Esophagus squamous epithelium (tissue), 5 donors: ENCODE results near the gene PDGFRB. TPM values are rescaled to one million over a fixed set of nuclear protein-coding genes. Genes with fewer than 3 reads are reported as not detected.

Experiments
- DNase-seq: peaks from one replicate; lab custom pipeline; 2025; lab: John Stamatoyannopoulos, UW
- H3K27ac ChIP-seq, 4 donors: fragments of 200-600 bp; sonication (generic); one replicate each; pipeline ENCODE4 v1.5.1; 2016 to 2019; ENCODE audit warnings: mild to moderate bottlenecking in 1 of 4
- H3K27me3 ChIP-seq, 4 donors: fragments of 200-600 bp; sonication (generic); 1 replicate in 3 of 4; 2 replicates in 1 of 4; pipeline versions ENCODE4 v1.5.1 to v1.6.0; 2017 to 2021; ENCODE audit warnings: antibody characterized with exemption in 1 of 4
- H3K36me3 ChIP-seq, 3 donors: fragments of 200-600 bp; sonication (generic); one replicate each; pipeline ENCODE4 v1.5.1; 2016 to 2019
- H3K4me1 ChIP-seq, 3 donors: fragments of 200-600 bp; sonication (generic); one replicate each; pipeline ENCODE4 v1.5.1; 2017 to 2019
- H3K4me3 ChIP-seq, 4 donors: fragments of 200-600 bp; sonication (generic); 1 replicate in 3 of 4; 2 replicates in 1 of 4; pipeline ENCODE4 v1.5.1; 2016 to 2019; ENCODE audit warnings: mild to moderate bottlenecking in 2 of 4, moderate library complexity in 1 of 4
- H3K9me3 ChIP-seq, 3 donors: fragments of 200-600 bp; sonication (generic); one replicate each; pipeline ENCODE4 v1.5.1; 2016 to 2019
- POLR2A ChIP-seq, 4 donors: fragments of 450-650 bp; IDR thresholded peaks; one replicate each; pipeline ENCODE4 v1.6.1; 2017; ENCODE audit warnings: antibody characterized with exemption in 4 of 4, mild to moderate bottlenecking in 4 of 4, moderate library complexity in 3 of 4
- WGBS, 2 donors: methylation state at CpG; one replicate each; pipeline ENCODE4 v1.1.5; 2018; 5-methylcytosine and 5-hydroxymethylcytosine counted together
- intact Hi-C: fragments of 100-400 bp; cut with DNase I; formaldehyde crosslinking; loops from one replicate; pipeline ENCODE4 v1.15.0; 2022
- total RNA-seq, 4 donors: library from RNA; depleted of rRNA; stranded (reverse); fragments of >200 nt; gene quantifications; one replicate each; pipeline ENCODE4 v1.1.0, GENCODE V29; 2016
- TF ChIP-seq, protein P1 (sequence below), 6 experiments: fragments of 450-650 bp in 4 of 6; fragments of 200-600 bp in 2 of 6; sonication (generic) in 2 of 6; IDR thresholded peaks; one replicate each; pipeline ENCODE4 v1.5.1; 2016 to 2019; ENCODE audit warnings: antibody characterized with exemption in 6 of 6, mild to moderate bottlenecking in 4 of 6, moderate library complexity in 4 of 6
- donor health status: DM: yes; HTN: yes; CAD: no.

PDGFRB gene
- total RNA-seq, 4 donors from 2014 or later, result 5.6 to 51.7 (median 31.0) TPM

GRCh38 chr5:150180241-150181026 is 24.8 kb upstream of the PDGFRB start:
- Histone ChIP-seq H3K4me1 (peaks cover 5 to 39% (median 18%) of the 10 kb centered on the region in 3 donors), H3K27ac (peak overlapping the region; percentile 49 to 87 (median 79)), H3K27me3 (peaks cover 0 to 8% (median 0%) of the 10 kb centered on the region in 4 donors), H3K36me3 (no peaks in the 10 kb centered on the region), H3K9me3 (no peaks in the 10 kb centered on the region), H3K4me3 (no peak overlapping the region)
- DNase-seq, result no peak
- intact Hi-C loops, result no loop called here
- WGBS, 2 donors, result 42 to 47% methylated on average over 8 to 15 of the region's 18 CpGs
- TF ChIP-seq POLR2A (IDR thresholded peaks at IDR 0.05), result no peak
- TF ChIP-seq, protein P1, sequence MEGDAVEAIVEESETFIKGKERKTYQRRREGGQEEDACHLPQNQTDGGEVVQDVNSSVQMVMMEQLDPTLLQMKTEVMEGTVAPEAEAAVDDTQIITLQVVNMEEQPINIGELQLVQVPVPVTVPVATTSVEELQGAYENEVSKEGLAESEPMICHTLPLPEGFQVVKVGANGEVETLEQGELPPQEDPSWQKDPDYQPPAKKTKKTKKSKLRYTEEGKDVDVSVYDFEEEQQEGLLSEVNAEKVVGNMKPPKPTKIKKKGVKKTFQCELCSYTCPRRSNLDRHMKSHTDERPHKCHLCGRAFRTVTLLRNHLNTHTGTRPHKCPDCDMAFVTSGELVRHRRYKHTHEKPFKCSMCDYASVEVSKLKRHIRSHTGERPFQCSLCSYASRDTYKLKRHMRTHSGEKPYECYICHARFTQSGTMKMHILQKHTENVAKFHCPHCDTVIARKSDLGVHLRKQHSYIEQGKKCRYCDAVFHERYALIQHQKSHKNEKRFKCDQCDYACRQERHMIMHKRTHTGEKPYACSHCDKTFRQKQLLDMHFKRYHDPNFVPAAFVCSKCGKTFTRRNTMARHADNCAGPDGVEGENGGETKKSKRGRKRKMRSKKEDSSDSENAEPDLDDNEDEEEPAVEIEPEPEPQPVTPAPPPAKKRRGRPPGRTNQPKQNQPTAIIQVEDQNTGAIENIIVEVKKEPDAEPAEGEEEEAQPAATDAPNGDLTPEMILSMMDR (IDR thresholded peaks at IDR 0.05), result no peak

GRCh38 chr5:150179019-150179620 is 23.5 kb upstream of the PDGFRB start:
- Histone ChIP-seq H3K9me3 (no peaks in the 10 kb centered on the region), H3K27me3 (peaks cover 0 to 8% (median 0%) of the 10 kb centered on the region in 4 donors), H3K36me3 (no peaks in the 10 kb centered on the region), H3K27ac (peak overlapping the region in 3 of 4 donors; percentile 75 to 87 (median 83)), H3K4me1 (peaks cover 5 to 39% (median 18%) of the 10 kb centered on the region in 3 donors), H3K4me3 (no peak overlapping the region)
- intact Hi-C loops, result no loop called here
- TF ChIP-seq, protein P1 (IDR thresholded peaks at IDR 0.05), result no peak
- no peak for TF ChIP-seq POLR2A (IDR thresholded peaks at IDR 0.05)
- no peak for DNase-seq
- 71 to 86% methylated on average over 6 of the region's 7 CpGs for WGBS, 2 donors

DNA sequence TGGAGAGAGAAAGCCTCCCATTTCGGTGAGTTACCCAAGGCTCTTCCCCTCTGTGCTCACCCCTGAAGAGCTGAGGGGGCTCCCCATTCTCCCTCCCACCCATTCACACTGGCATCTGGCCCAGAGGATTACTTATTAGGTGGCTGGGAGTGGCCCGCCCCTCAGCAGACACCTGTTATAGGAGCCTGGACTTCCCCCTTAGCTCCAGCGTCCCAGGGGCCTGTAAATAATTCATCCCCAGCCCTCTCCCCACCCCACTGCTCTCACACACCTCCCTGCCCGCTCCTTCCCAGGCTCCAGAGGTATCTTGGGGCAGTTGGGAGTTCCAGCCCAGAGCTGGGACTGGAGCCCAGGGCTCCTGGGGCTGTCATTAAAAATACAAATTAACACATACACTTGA is 22.6 kb upstream of the PDGFRB start:
- DNase-seq, result no peak
- TF ChIP-seq POLR2A (IDR thresholded peaks at IDR 0.05), result no peak
- TF ChIP-seq, protein P1 (IDR thresholded peaks at IDR 0.05), result no peak
- H3K4me1 ChIP-seq, result peaks cover 5 to 39% (median 18%) of the 10 kb centered on the region in 3 donors
- no peaks in the 10 kb centered on the region for H3K36me3 ChIP-seq
- H3K27me3 ChIP-seq, result peaks cover 0 to 8% (median 0%) of the 10 kb centered on the region in 4 donors
- H3K9me3 ChIP-seq, result no peaks in the 10 kb centered on the region
- WGBS, 2 donors, result 35 to 61% methylated on average over 3 to 4 of the region's 4 CpGs
- H3K27ac ChIP-seq, result peak overlapping the region in 1 of 4 donors; percentile 13
- intact Hi-C loops, result no loop called here
- no peak overlapping the region for H3K4me3 ChIP-seq

GRCh38 chr5:150177721-150178120 is 22.1 kb upstream of the PDGFRB start:
- TF ChIP-seq POLR2A (IDR thresholded peaks at IDR 0.05), result no peak
- TF ChIP-seq, protein P1 (IDR thresholded peaks at IDR 0.05), result no peak
- no peak for DNase-seq
- Histone ChIP-seq H3K4me1 (peaks cover 5 to 39% (median 18%) of the 10 kb centered on the region in 3 donors), H3K9me3 (no peaks in the 10 kb centered on the region), H3K27me3 (peaks cover 0 to 6% (median 0%) of the 10 kb centered on the region in 4 donors), H3K36me3 (no peaks in the 10 kb centered on the region), H3K27ac (peak overlapping the region in 1 of 4 donors; percentile 13), H3K4me3 (no peak overlapping the region)
- intact Hi-C loops, result no loop called here
- WGBS, 2 donors, result 20 to 76% methylated on average over 1 to 3 of the region's 4 CpGs
